HepG2 (cell line): Measurements from ENCODE around the gene CPLX3. TPM values are rescaled to one million over a fixed set of nuclear protein-coding genes. Genes with fewer than 3 reads are reported as not detected.

ENCODE experiments used
- ATAC-seq: fragments of 200-7000 bp; cut with Tn5 transposase; 3 replicates; pipeline ENCODE4 v1.9.1; 2020; ENCODE audit warnings: mild to moderate bottlenecking, moderate library complexity
- BruUV-seq: library from RNA; stranded (reverse); fragments of 400-500 nt; replicated peaks from 2 replicates; lab custom pipeline; 2021; lab: Mats Ljungman, UMichigan
- CTCF ChIA-PET: fragments of 300-600 bp; formaldehyde crosslinking; extraction: SDS; loops from one replicate; lab custom pipeline; 2021; ENCODE audit warnings: low total read pairs, inconsistent platforms, low intra/inter-chr PET ratio; lab: Yijun Ruan, JAX
- POLR2A ChIA-PET: fragments of 350-600 bp; sonication (Branson Sonifier 250); formaldehyde crosslinking; loops from one replicate; lab custom pipeline; 2020; ENCODE audit warnings: antibody characterized with exemption, inconsistent platforms; lab: Yijun Ruan, JAX
- DNase-seq: peaks from one replicate; pipeline ENCODE4 v3.0.0-alpha.2; 2015; ENCODE audit warnings: low spot score
- FAIRE-seq: peaks from 3 replicates; lab custom pipeline; 2011; peaks lifted over from hg19 to GRCh38; lab: Jason Lieb, UNC
- H2AFZ ChIP-seq: one replicate; pipeline ENCODE4 v1.6.1; 2011; ENCODE audit warnings: low read length, inconsistent platforms
- H3K27ac ChIP-seq: fragments of 300-600 bp; 3 replicates; pipeline ENCODE4 v1.8.0; 2011; ENCODE audit warnings: mixed run types, mild to moderate bottlenecking, mixed read lengths, low read length, inconsistent platforms; ENCODE audit not compliant: insufficient read depth; ENCODE audit errors: extremely low read length
- H3K27me3 ChIP-seq, 2 experiments: fragments of 200-600 bp in 1 of 2; 2 replicates in 1 of 2; 3 replicates in 1 of 2; pipeline versions ENCODE4 v1.6.0 to v1.8.0; 2011; ENCODE audit warnings: low read length in 2 of 2, mild to moderate bottlenecking in 2 of 2, moderate library complexity in 2 of 2, inconsistent platforms in 1 of 2; ENCODE audit not compliant: insufficient read depth in 2 of 2, control insufficient read depth in 1 of 2
- H3K36me3 ChIP-seq, 2 experiments: fragments of 200-600 bp in 1 of 2; replicated peaks in 1 of 2; 2 replicates in 1 of 2; 3 replicates in 1 of 2; pipeline versions ENCODE4 v1.5.1 to v1.8.0; 2011; ENCODE audit warnings: low read length in 2 of 2, inconsistent platforms in 1 of 2; ENCODE audit not compliant: insufficient read depth in 2 of 2, control insufficient read depth in 1 of 2
- H3K4me1 ChIP-seq: 2 replicates; pipeline ENCODE4 v1.5.1; 2012; ENCODE audit warnings: low read length, inconsistent platforms; ENCODE audit not compliant: insufficient read depth
- H3K4me2 ChIP-seq: 2 replicates; pipeline ENCODE4 v1.6.0; 2011; ENCODE audit warnings: low read depth, low read length, inconsistent platforms
- H3K4me3 ChIP-seq, 3 experiments: fragments of 200-600 bp in 1 of 3; sonication (generic), shearing (Covaris generic) in 1 of 3; replicated peaks in 1 of 3; 2 replicates each; pipeline ENCODE4 v1.5.1; 2011 to 2016; ENCODE audit warnings: low read length in 3 of 3, inconsistent platforms in 2 of 3, low read depth in 2 of 3, mild to moderate bottlenecking in 2 of 3, control low read depth in 1 of 3, mixed read lengths in 1 of 3; ENCODE audit not compliant: insufficient read depth in 1 of 3
- H3K79me2 ChIP-seq: one replicate; pipeline ENCODE4 v1.6.1; 2011; ENCODE audit warnings: low read length, inconsistent platforms; ENCODE audit not compliant: insufficient read depth
- H3K9ac ChIP-seq: 2 replicates; pipeline ENCODE4 v1.6.0; 2011; ENCODE audit warnings: mild to moderate bottlenecking, low read depth, low read length, inconsistent platforms; ENCODE audit not compliant: insufficient read depth
- H3K9me3 ChIP-seq: 2 replicates; pipeline ENCODE4 v1.5.1; 2012; ENCODE audit warnings: mild to moderate bottlenecking, low read length
- H4K20me1 ChIP-seq: 2 replicates; pipeline ENCODE4 v1.6.0; 2011; ENCODE audit warnings: inconsistent platforms, mild to moderate bottlenecking, low read length, moderate library complexity; ENCODE audit not compliant: insufficient read depth
- E2F5 ChIP-seq: sonication (generic); formaldehyde crosslinking; conservative IDR thresholded peaks from 2 replicates; pipeline ENCODE4 v1.4.0; 2020; ENCODE audit warnings: missing genetic modification reagents
- EHMT2 ChIP-seq: fragments of 200-600 bp; sonication (generic); IDR thresholded peaks from 2 replicates; pipeline ENCODE4 v1.7.0; 2017; ENCODE audit warnings: antibody characterized with exemption, low read depth, low read length, borderline replicate concordance
- ERF ChIP-seq: IDR thresholded peaks from 2 replicates; pipeline ENCODE4 v1.6.1; 2018; ENCODE audit warnings: missing biosample characterization, missing genetic modification reagents
- FOXA3 ChIP-seq: IDR thresholded peaks from 2 replicates; pipeline ENCODE4 v1.6.1; 2016; ENCODE audit warnings: missing genetic modification reagents, missing compliant biosample characterization
- MXD1 ChIP-seq: sonication (generic); formaldehyde crosslinking; IDR thresholded peaks from 2 replicates; pipeline ENCODE4 v1.4.0; 2020; ENCODE audit warnings: mild to moderate bottlenecking, missing genetic modification reagents
- RARG ChIP-seq: sonication (generic); formaldehyde crosslinking; IDR thresholded peaks from 2 replicates; pipeline ENCODE4 v1.4.0; 2020; ENCODE audit warnings: low read depth, mild to moderate bottlenecking, missing genetic modification reagents
- RERE ChIP-seq: IDR thresholded peaks from 2 replicates; pipeline ENCODE4 v1.6.1; 2016; ENCODE audit warnings: low read depth, missing genetic modification reagents, missing compliant biosample characterization
- SOX5 ChIP-seq: IDR thresholded peaks from 2 replicates; pipeline ENCODE4 v1.6.1; 2016; ENCODE audit warnings: borderline replicate concordance
- ZFP62 ChIP-seq: sonication (generic); formaldehyde crosslinking; IDR thresholded peaks from 2 replicates; pipeline ENCODE4 v1.4.0; 2020; ENCODE audit warnings: missing genetic modification reagents
- ZNF75D ChIP-seq: sonication (generic); formaldehyde crosslinking; IDR thresholded peaks from 2 replicates; pipeline ENCODE4 v1.8.1; 2023; ENCODE audit warnings: missing genetic modification reagents, mild to moderate bottlenecking, borderline replicate concordance
- WGBS: methylation state at CpG from one replicate; pipeline ENCODE4 v1.1.6; 2017; ENCODE audit warnings: low lambda C conversion rate; 5-methylcytosine and 5-hydroxymethylcytosine counted together
- in situ Hi-C: cut with HindIII; loops from 2 replicates; pipeline ENCODE4 v1.10.0; 2017; ENCODE audit warnings: low pct_unique_long_range_greater_than_20kb; ENCODE audit not compliant: extremely low pct_ligation_motif_present
- intact Hi-C: fragments of 100-400 bp; cut with micrococcal nuclease; formaldehyde crosslinking; loops from one replicate; pipeline ENCODE4 v1.10.0; 2022; ENCODE audit not compliant: unreplicated experiment
- polyA plus RNA-seq, 8 experiments: library from polyadenylated mRNA; depleted of rRNA in 3 of 8; stranded (reverse) in 7 of 8; unstranded in 1 of 8; fragments of >200 nt; fragmentation: Illumina TruSeq in 4 of 8; extraction: Trizol in 4 of 8; gene quantifications; 2 replicates each; pipeline versions ENCODE4 v1.2.1 to v1.2.3, GENCODE V29; 2011 to 2016; ENCODE audit warnings: low read depth in 4 of 8, missing spikeins in 1 of 8, mixed read lengths in 1 of 8; ENCODE audit not compliant: insufficient read depth in 1 of 8
- total RNA-seq, 5 experiments: library from RNA; depleted of rRNA; stranded (reverse); fragments of >200 nt; fragmentation: Illumina TruSeq; extraction: Trizol; gene quantifications; 2 replicates each; pipeline ENCODE4 v1.2.3, GENCODE V29; 2016; ENCODE audit warnings: low read depth in 1 of 5
- TF ChIP-seq, protein P1 (sequence below): sonication (generic); formaldehyde crosslinking; IDR thresholded peaks from 2 replicates; pipeline ENCODE4 v1.4.0; 2020; ENCODE audit warnings: mild to moderate bottlenecking, missing genetic modification reagents

Gene CPLX3
- total and polyA plus RNA-seq, 2 of the 13 experiments (the other 11 are each of a cell fraction or from before 2014, with no cell fraction given) = not detected

- no peak for ATAC-seq
- Histone ChIP-seq H3K79me2 (no peaks in the 10 kb centered on the region), H3K4me2 (no peak overlapping the region), H3K27me3 (no peaks in the 10 kb centered on the region), H4K20me1 (no peaks in the 10 kb centered on the region; the same call in 1 of the 2 replicates), H3K9ac (no peak overlapping the region), H3K9me3 (no peaks in the 10 kb centered on the region), H3K4me3 (no peak overlapping the region), H3K36me3 (peaks cover 18 to 41% of the 10 kb centered on the region in 2 experiments), H3K4me1 (peaks cover 13% of the 10 kb centered on the region), H2AFZ (no peak overlapping the region), H3K27ac (no peak overlapping the region)
- TF ChIP-seq, protein P1, sequence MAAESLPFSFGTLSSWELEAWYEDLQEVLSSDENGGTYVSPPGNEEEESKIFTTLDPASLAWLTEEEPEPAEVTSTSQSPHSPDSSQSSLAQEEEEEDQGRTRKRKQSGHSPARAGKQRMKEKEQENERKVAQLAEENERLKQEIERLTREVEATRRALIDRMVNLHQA (CRISPR knock-in tag) = no peak
- TF ChIP-seq MXD1 (CRISPR knock-in tag) (no peak), ERF (CRISPR knock-in tag) (no peak), FOXA3 (CRISPR knock-in tag) (no peak), E2F5 (no peak)
- intact Hi-C loops (loop anchor here (2.0 kb wide), 1 partner anchor 19 kb away; the partner anchor contains the start of gene CSK), in situ Hi-C loops (no loop called here)
- ChIA-PET CTCF (no interaction called here), POLR2A (interaction anchor here (1.1 kb wide), 1 partner anchor 13 kb away, joined by 3 read pairs; no protein-coding TSS in a partner anchor)
- no peak for DNase-seq
- WGBS = 97% methylated on average over 5 of the region's 18 CpGs
- no peak for FAIRE-seq
- no TSS peak for BruUV-seq
Observed at GRCh38 chr15:74801311-74801997, 25.0 kb upstream of the CPLX3 start.

DNA sequence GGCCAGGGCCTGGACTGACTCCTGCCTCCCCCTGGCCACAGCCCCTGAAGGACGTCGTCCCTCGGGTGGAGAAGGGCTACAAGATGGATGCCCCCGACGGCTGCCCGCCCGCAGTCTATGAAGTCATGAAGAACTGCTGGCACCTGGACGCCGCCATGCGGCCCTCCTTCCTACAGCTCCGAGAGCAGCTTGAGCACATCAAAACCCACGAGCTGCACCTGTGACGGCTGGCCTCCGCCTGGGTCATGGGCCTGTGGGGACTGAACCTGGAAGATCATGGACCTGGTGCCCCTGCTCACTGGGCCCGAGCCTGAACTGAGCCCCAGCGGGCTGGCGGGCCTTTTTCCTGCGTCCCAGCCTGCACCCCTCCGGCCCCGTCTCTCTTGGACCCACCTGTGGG, 24.1 kb upstream of the CPLX3 start:
- no peak for ATAC-seq
- WGBS = 100% methylated on average over 8 of the region's 20 CpGs
- H3K79me2 ChIP-seq = no peaks in the 10 kb centered on the region
- peaks cover 13% of the 10 kb centered on the region for H3K4me1 ChIP-seq
- peaks cover 18 to 41% of the 10 kb centered on the region in 2 experiments for H3K36me3 ChIP-seq
- ChIA-PET POLR2A (no interaction called here), CTCF (no interaction called here)
- H3K27ac ChIP-seq = no peak overlapping the region
- no peak overlapping the region for H2AFZ ChIP-seq
- DNase-seq = no peak
- no peak overlapping the region for H3K4me2 ChIP-seq
- intact Hi-C loops (no loop called here), in situ Hi-C loops (no loop called here)
- FAIRE-seq = no peak
- H4K20me1 ChIP-seq = no peaks in the 10 kb centered on the region; the same call in 1 of the 2 replicates
- no TSS peak for BruUV-seq
- no peak overlapping the region for H3K4me3 ChIP-seq
- H3K9me3 ChIP-seq = no peaks in the 10 kb centered on the region
- H3K9ac ChIP-seq = no peak overlapping the region
- no peaks in the 10 kb centered on the region for H3K27me3 ChIP-seq
- TF ChIP-seq RARG = no peak
- no peak for TF ChIP-seq RERE (CRISPR knock-in tag)
- no peak for TF ChIP-seq SOX5 (CRISPR knock-in tag)
- TF ChIP-seq ZNF75D (CRISPR knock-in tag) = no peak
- TF ChIP-seq EHMT2 = no peak
- no peak for TF ChIP-seq ZFP62
